Astrocyte (in vitro differentiated cells and primary cell): ENCODE results near the gene PDP2. TPM values are rescaled to one million over a fixed set of nuclear protein-coding genes. Genes with fewer than 3 reads are reported as not detected.

Experiments used
- DNase-seq: peaks from one replicate; pipeline ENCODE4 v3.0.0-alpha.2; 2010; ENCODE audit warnings: low read depth
- FAIRE-seq: peaks from 2 replicates; lab custom pipeline; 2011; peaks lifted over from hg19 to GRCh38; lab: Jason Lieb, UNC
- H2AFZ ChIP-seq: 2 replicates; pipeline ENCODE4 v1.6.0; 2012; ENCODE audit warnings: low read depth, low read length, inconsistent platforms
- H3K27ac ChIP-seq: 2 replicates; pipeline ENCODE4 v1.5.1; 2011; ENCODE audit warnings: low read depth, low read length, inconsistent platforms
- H3K27me3 ChIP-seq: 2 replicates; pipeline ENCODE4 v1.6.0; 2011; ENCODE audit warnings: low read length, inconsistent platforms; ENCODE audit not compliant: insufficient read depth
- H3K36me3 ChIP-seq: 2 replicates; pipeline ENCODE4 v1.5.1; 2011; ENCODE audit warnings: low read length, inconsistent platforms; ENCODE audit not compliant: insufficient read depth
- H3K4me1 ChIP-seq: 2 replicates; pipeline ENCODE4 v1.5.1; 2011; ENCODE audit warnings: low read length, inconsistent platforms; ENCODE audit not compliant: insufficient read depth
- H3K4me2 ChIP-seq: 2 replicates; pipeline ENCODE4 v1.6.0; 2012; ENCODE audit warnings: low read length, inconsistent platforms
- H3K4me3 ChIP-seq: 2 replicates; pipeline ENCODE4 v1.5.1; 2011; ENCODE audit warnings: low read depth, mild to moderate bottlenecking, low read length, inconsistent platforms; ENCODE audit not compliant: insufficient read depth
- H3K79me2 ChIP-seq: 2 replicates; pipeline ENCODE4 v1.6.0; 2012; ENCODE audit warnings: mild to moderate bottlenecking, low read length, inconsistent platforms; ENCODE audit not compliant: insufficient read depth
- H3K9ac ChIP-seq: 2 replicates; pipeline ENCODE4 v1.6.0; 2012; ENCODE audit warnings: mild to moderate bottlenecking, low read length, inconsistent platforms
- H3K9me3 ChIP-seq: 2 replicates; pipeline ENCODE4 v1.5.1; 2012; ENCODE audit warnings: low read depth, mild to moderate bottlenecking, low read length, inconsistent platforms; ENCODE audit not compliant: insufficient read depth
- H4K20me1 ChIP-seq: 2 replicates; pipeline ENCODE4 v1.6.0; 2012; ENCODE audit warnings: low read length, inconsistent platforms; ENCODE audit not compliant: insufficient read depth
- H3K27ac Mint-ChIP-seq: one replicate; pipeline ENCODE4 v1.8.0; 2021; ENCODE audit warnings: mild to moderate bottlenecking, mixed read lengths; ENCODE audit not compliant: unreplicated experiment
- H3K27me3 Mint-ChIP-seq: one replicate; pipeline ENCODE4 v1.8.0; 2021; ENCODE audit warnings: low read depth, mixed read lengths; ENCODE audit not compliant: unreplicated experiment
- H3K36me3 Mint-ChIP-seq: one replicate; pipeline ENCODE4 v1.8.0; 2021; ENCODE audit warnings: low read depth, mixed read lengths; ENCODE audit not compliant: unreplicated experiment
- H3K4me1 Mint-ChIP-seq: one replicate; pipeline ENCODE4 v1.8.0; 2021; ENCODE audit warnings: low read depth, mixed read lengths; ENCODE audit not compliant: unreplicated experiment
- H3K4me3 Mint-ChIP-seq: one replicate; pipeline ENCODE4 v1.8.0; 2021; ENCODE audit warnings: mild to moderate bottlenecking, moderate library complexity, mixed read lengths; ENCODE audit not compliant: unreplicated experiment
- H3K9me3 Mint-ChIP-seq: one replicate; pipeline ENCODE4 v1.8.0; 2021; ENCODE audit warnings: mild to moderate bottlenecking, mixed read lengths; ENCODE audit not compliant: unreplicated experiment
- CTCF ChIP-seq: IDR thresholded peaks from 2 replicates; pipeline ENCODE4 v1.5.1; 2011; ENCODE audit warnings: low read depth, mild to moderate bottlenecking, inconsistent platforms, low read length, moderate library complexity; ENCODE audit not compliant: insufficient read depth
- EZH2 ChIP-seq: IDR thresholded peaks from 2 replicates; pipeline ENCODE4 v1.6.1; 2012; ENCODE audit warnings: mild to moderate bottlenecking, low read length, inconsistent platforms; ENCODE audit not compliant: insufficient read depth
- total RNA-seq: library from RNA; stranded (reverse); gene quantifications from 2 replicates; pipeline ENCODE4 v1.2.1, GENCODE V29; 2021

PDP2 gene
- total RNA-seq, 1 donor from 2014 or later: 16.8 TPM

- no peaks in the 10 kb centered on the region for H3K9me3 ChIP-seq
- DNase-seq (no peak), FAIRE-seq (no peak)
- H3K36me3 Mint-ChIP-seq: peaks cover 3% of the 10 kb centered on the region
- H3K27ac Mint-ChIP-seq: no peak overlapping the region
- H3K36me3 ChIP-seq: peaks cover under 1% of the 10 kb centered on the region
- H3K4me2 ChIP-seq: no peak overlapping the region
- no peak overlapping the region for H2AFZ ChIP-seq
- H3K27ac ChIP-seq: no peak overlapping the region
- peaks cover 2% of the 10 kb centered on the region for H3K27me3 Mint-ChIP-seq
- peaks cover 10% of the 10 kb centered on the region for H3K4me1 Mint-ChIP-seq
- no peak overlapping the region for H3K4me3 Mint-ChIP-seq
- no peaks in the 10 kb centered on the region for H3K9me3 Mint-ChIP-seq
- no peak overlapping the region for H3K4me3 ChIP-seq
- peaks cover 3% of the 10 kb centered on the region for H3K4me1 ChIP-seq
- TF ChIP-seq CTCF (no peak), EZH2 (no peak)
- no peak overlapping the region for H3K9ac ChIP-seq
- peaks cover 28% of the 10 kb centered on the region for H4K20me1 ChIP-seq
- H3K79me2 ChIP-seq: no peaks in the 10 kb centered on the region
- no peaks in the 10 kb centered on the region for H3K27me3 ChIP-seq
These were observed 10.5 kb downstream of the PDP2 start for GRCh38 chr16:66890799-66891198.

- TF ChIP-seq EZH2 (no peak), CTCF (no peak)
- Histone ChIP-seq H2AFZ (no peak overlapping the region), H3K9me3 (no peaks in the 10 kb centered on the region), H3K4me1 (peaks cover 3% of the 10 kb centered on the region), H3K36me3 (no peaks in the 10 kb centered on the region), H3K4me3 (no peak overlapping the region), H3K27ac (no peak overlapping the region), H3K27me3 (no peaks in the 10 kb centered on the region), H3K9ac (no peak overlapping the region), H3K4me2 (no peak overlapping the region), H3K79me2 (no peaks in the 10 kb centered on the region), H4K20me1 (peaks cover 24% of the 10 kb centered on the region)
- Mint-ChIP-seq H3K4me3 (no peak overlapping the region), H3K9me3 (no peaks in the 10 kb centered on the region), H3K27me3 (peaks cover 4% of the 10 kb centered on the region), H3K4me1 (peaks cover 6% of the 10 kb centered on the region), H3K36me3 (peaks cover 3% of the 10 kb centered on the region), H3K27ac (no peak overlapping the region)
- FAIRE-seq: no peak
- no peak for DNase-seq
These were observed 11.0 kb downstream of the PDP2 start for GRCh38 chr16:66891360-66891759.

- no peak for DNase-seq
- Histone ChIP-seq H3K27ac (no peak overlapping the region), H3K27me3 (no peaks in the 10 kb centered on the region), H3K4me3 (no peak overlapping the region), H2AFZ (no peak overlapping the region), H3K4me2 (no peak overlapping the region), H3K9ac (no peak overlapping the region), H3K36me3 (no peaks in the 10 kb centered on the region), H3K4me1 (peaks cover 3% of the 10 kb centered on the region), H3K79me2 (no peaks in the 10 kb centered on the region), H4K20me1 (peaks cover 20% of the 10 kb centered on the region), H3K9me3 (no peaks in the 10 kb centered on the region)
- Mint-ChIP-seq H3K27me3 (peaks cover 4% of the 10 kb centered on the region), H3K4me3 (no peak overlapping the region), H3K27ac (no peak overlapping the region), H3K4me1 (peaks cover 1% of the 10 kb centered on the region), H3K9me3 (no peaks in the 10 kb centered on the region), H3K36me3 (peaks cover 3% of the 10 kb centered on the region)
- no peak for FAIRE-seq
- TF ChIP-seq EZH2 (no peak), CTCF (no peak)
These were observed 11.5 kb downstream of the PDP2 start for GRCh38 chr16:66891797-66892196.
